ENCODE measurements around the gene RAP1GDS1. TPM values are rescaled to one million over a fixed set of nuclear protein-coding genes. Genes with fewer than 3 reads are reported as not detected.

Gene RAP1GDS1
- polyA plus RNA-seq, 1 of the 3 experiments (the other 2 are of a cell fraction): 25.6 TPM

DNA sequence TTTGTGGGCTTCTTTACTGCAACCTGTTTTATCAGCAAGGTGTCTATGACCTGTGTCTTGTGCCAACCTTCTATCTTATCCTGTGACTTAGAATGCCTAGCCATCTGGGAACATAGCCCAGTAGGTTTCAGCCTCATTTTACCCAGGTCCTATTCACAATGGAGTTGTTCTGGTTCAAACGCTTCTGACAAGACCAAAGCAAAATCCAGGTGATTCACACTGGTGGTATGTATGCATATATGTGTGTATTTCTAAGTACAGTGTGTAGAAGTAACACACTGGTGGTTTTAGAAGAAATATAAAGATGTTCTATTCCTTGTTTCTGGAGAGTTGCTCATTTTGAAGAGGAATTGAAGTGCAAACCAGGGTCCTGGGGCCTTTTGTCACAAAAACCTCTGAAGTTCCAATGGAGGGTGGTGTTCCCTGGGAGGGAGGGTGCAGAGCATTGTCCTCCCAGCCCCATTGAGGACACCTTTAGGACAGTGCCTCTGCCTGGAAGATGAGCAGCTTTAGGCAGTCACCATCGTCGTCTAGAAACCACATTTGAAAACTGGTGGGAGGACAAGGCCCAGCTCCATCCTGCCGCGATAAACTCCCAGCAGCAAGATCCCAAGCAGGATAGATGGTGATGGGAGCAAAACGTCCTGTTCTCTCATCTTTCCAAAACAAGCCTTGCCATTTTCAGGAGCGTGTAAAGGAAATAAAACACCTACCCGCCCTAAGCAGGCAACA, 205.8 kb downstream of the RAP1GDS1 start:
- Histone ChIP-seq H3K27me3 (ENCODE audit: insufficient read depth) (no peaks in the 10 kb centered on the region), H3K4me2 (peak overlapping the region; percentile 77; the same call in 1 of the 2 replicates)
- no peak for DNase-seq

More for the DNA sequence above, 205.8 kb downstream of the RAP1GDS1 start:
- H3K4me1 ChIP-seq (ENCODE audit: control insufficient read depth in 1 of 2, insufficient read depth in 2 of 2, low read depth in 1 of 2, low read length in 1 of 2): peaks cover 0 to 4% of the 10 kb centered on the region in 2 experiments; a peak in 2 of 4 replicates
- WGBS (ENCODE audit: low lambda C conversion rate): 6% methylated on average over 6 of the region's 8 CpGs
- H3K4me3 ChIP-seq (ENCODE audit: low read depth in 2 of 2, low read length in 1 of 2): peak overlapping the region in 1 of 2 experiments; percentile 54; a peak in 1 of 4 replicates
- no peaks in the 10 kb centered on the region for H3K9me2 ChIP-seq
- H4K20me1 ChIP-seq (ENCODE audit: insufficient read depth): no peaks in the 10 kb centered on the region
- H3F3A ChIP-seq (replicated peaks; ENCODE audit: insufficient read depth): peaks cover 7% of the 10 kb centered on the region
- no peak overlapping the region for H3K9ac ChIP-seq
- H3K9me3 ChIP-seq: no peaks in the 10 kb centered on the region
- H3K27ac ChIP-seq (ENCODE audit: low read depth in 2 of 2, low read length in 1 of 2): peak overlapping the region in 1 of 2 experiments; percentile 71; a peak in 1 of 4 replicates
- TF ChIP-seq, protein P1, sequence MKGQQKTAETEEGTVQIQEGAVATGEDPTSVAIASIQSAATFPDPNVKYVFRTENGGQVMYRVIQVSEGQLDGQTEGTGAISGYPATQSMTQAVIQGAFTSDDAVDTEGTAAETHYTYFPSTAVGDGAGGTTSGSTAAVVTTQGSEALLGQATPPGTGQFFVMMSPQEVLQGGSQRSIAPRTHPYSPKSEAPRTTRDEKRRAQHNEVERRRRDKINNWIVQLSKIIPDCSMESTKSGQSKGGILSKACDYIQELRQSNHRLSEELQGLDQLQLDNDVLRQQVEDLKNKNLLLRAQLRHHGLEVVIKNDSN (IDR thresholded peaks at IDR 0.05; ENCODE audit: borderline replicate concordance, low read depth): no peak
- TF ChIP-seq RXRA (IDR thresholded peaks at IDR 0.05; ENCODE audit: borderline replicate concordance, low read depth) (no peak), FOXJ3 (CRISPR knock-in tag; IDR thresholded peaks at IDR 0.05) (no peak), FOSL2 (IDR thresholded peaks at IDR 0.05; ENCODE audit: borderline replicate concordance, low read depth) (no peak), ELF1 (IDR thresholded peaks at IDR 0.05) (no peak), SIN3A (IDR thresholded peaks at IDR 0.05; ENCODE audit: borderline replicate concordance, low read depth, low read length) (no peak), RCOR1 (IDR thresholded peaks at IDR 0.05; ENCODE audit: low read length) (no peak), EZH2phosphoT487 (IDR thresholded peaks at IDR 0.05; ENCODE audit: borderline replicate concordance, low read depth) (no peak), RAD21 (IDR thresholded peaks at IDR 0.05; ENCODE audit: low read length) (no peak), CHD2 (IDR thresholded peaks at IDR 0.05; ENCODE audit: low read length, partially characterized antibody) (no peak), POLR2AphosphoS5 (IDR thresholded peaks at IDR 0.05; ENCODE audit: low read depth, low read length) (no peak), RFX5 (IDR thresholded peaks at IDR 0.05; ENCODE audit: low read length) (no peak), MEF2A (IDR thresholded peaks at IDR 0.05; ENCODE audit: borderline replicate concordance, low read depth) (no peak)
- TF ChIP-seq, protein P2, sequence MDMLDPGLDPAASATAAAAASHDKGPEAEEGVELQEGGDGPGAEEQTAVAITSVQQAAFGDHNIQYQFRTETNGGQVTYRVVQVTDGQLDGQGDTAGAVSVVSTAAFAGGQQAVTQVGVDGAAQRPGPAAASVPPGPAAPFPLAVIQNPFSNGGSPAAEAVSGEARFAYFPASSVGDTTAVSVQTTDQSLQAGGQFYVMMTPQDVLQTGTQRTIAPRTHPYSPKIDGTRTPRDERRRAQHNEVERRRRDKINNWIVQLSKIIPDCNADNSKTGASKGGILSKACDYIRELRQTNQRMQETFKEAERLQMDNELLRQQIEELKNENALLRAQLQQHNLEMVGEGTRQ (IDR thresholded peaks at IDR 0.05; ENCODE audit: borderline replicate concordance, low read depth, low read length): no peak
- TF ChIP-seq, protein P3, sequence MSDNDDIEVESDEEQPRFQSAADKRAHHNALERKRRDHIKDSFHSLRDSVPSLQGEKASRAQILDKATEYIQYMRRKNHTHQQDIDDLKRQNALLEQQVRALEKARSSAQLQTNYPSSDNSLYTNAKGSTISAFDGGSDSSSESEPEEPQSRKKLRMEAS (IDR thresholded peaks at IDR 0.05; ENCODE audit: low read depth): no peak
- TF ChIP-seq, protein P4, sequence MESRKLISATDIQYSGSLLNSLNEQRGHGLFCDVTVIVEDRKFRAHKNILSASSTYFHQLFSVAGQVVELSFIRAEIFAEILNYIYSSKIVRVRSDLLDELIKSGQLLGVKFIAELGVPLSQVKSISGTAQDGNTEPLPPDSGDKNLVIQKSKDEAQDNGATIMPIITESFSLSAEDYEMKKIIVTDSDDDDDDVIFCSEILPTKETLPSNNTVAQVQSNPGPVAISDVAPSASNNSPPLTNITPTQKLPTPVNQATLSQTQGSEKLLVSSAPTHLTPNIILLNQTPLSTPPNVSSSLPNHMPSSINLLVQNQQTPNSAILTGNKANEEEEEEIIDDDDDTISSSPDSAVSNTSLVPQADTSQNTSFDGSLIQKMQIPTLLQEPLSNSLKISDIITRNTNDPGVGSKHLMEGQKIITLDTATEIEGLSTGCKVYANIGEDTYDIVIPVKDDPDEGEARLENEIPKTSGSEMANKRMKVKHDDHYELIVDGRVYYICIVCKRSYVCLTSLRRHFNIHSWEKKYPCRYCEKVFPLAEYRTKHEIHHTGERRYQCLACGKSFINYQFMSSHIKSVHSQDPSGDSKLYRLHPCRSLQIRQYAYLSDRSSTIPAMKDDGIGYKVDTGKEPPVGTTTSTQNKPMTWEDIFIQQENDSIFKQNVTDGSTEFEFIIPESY (IDR thresholded peaks at IDR 0.05; ENCODE audit: borderline replicate concordance, low read depth): no peak
- H2AFZ ChIP-seq (ENCODE audit: low read depth): no peak overlapping the region
- POLR2A ChIA-PET: interaction anchor here (1.0 kb wide), 2 partner anchors 207 to 462 kb away, joined by 3 to 4 read pairs; partner anchors contain the start of gene EIF4E
- H3K36me3 ChIP-seq (replicated peaks in 1 of 2; ENCODE audit: control insufficient read depth in 1 of 2, insufficient read depth in 2 of 2, low read length in 1 of 2): peaks cover 11 to 13% of the 10 kb centered on the region in 2 experiments
- H3K79me2 ChIP-seq (ENCODE audit: insufficient read depth): no peaks in the 10 kb centered on the region
- CTCF ChIA-PET: interaction anchor here (0.6 to 2.8 kb wide), 56 partner anchors 9 to 995 kb away, joined by 3 to 33 read pairs (median 4); partner anchors contain the start of genes STPG2 and TSPAN5
